Natural killer cell (primary cell): ENCODE results near the gene NHLRC2. TPM values are rescaled to one million over a fixed set of nuclear protein-coding genes. Genes with fewer than 3 reads are reported as not detected.
"Not testable (repeated sequence)": the region's sequence is repeated elsewhere in the genome, so short reads cannot be mapped to it uniquely, and the experiment has no call there.

Experiments used
- ATAC-seq, 3 donors: fragments of 150-1000 bp in 2 of 3; fragments of 200-7000 bp in 1 of 3; cut with Tn5 transposase; 1 replicate in 1 of 3; 2 replicates in 2 of 3; pipeline ENCODE4 v1.10.0; 2021; ENCODE audit warnings: mild to moderate bottlenecking in 2 of 3, moderate library complexity in 2 of 3
- DNase-seq, 2 donors: peaks; one replicate each; pipeline versions ENCODE4 v3.0.0 to v3.0.0-alpha.2; 2013 to 2021; ENCODE audit warnings: mixed read lengths in 1 of 2
- H3K27ac ChIP-seq: one replicate; pipeline ENCODE4 v1.5.1; 2013; ENCODE audit warnings: mild to moderate bottlenecking, low read length
- H3K27me3 ChIP-seq: one replicate; pipeline ENCODE4 v1.6.1; 2013; ENCODE audit warnings: low read length; ENCODE audit not compliant: control insufficient read depth, insufficient read depth
- H3K36me3 ChIP-seq: one replicate; pipeline ENCODE4 v1.6.1; 2013; ENCODE audit warnings: low read length; ENCODE audit not compliant: control insufficient read depth, insufficient read depth
- H3K4me1 ChIP-seq: one replicate; pipeline ENCODE4 v1.6.1; 2013; ENCODE audit warnings: low read length; ENCODE audit not compliant: control insufficient read depth, insufficient read depth
- H3K4me3 ChIP-seq: one replicate; pipeline ENCODE4 v1.5.1; 2013; ENCODE audit warnings: low read length
- H3K9me3 ChIP-seq: one replicate; pipeline ENCODE4 v1.6.1; 2013; ENCODE audit warnings: low read length; ENCODE audit not compliant: control insufficient read depth, insufficient read depth
- H3K27ac Mint-ChIP-seq, 2 donors: one replicate each; pipeline ENCODE4 v1.8.0; 2022; ENCODE audit warnings: mild to moderate bottlenecking in 2 of 2, mixed read lengths in 2 of 2, moderate library complexity in 1 of 2
- H3K27me3 Mint-ChIP-seq, 2 donors: one replicate each; pipeline ENCODE4 v1.8.0; 2022; ENCODE audit warnings: low read depth in 2 of 2, mixed read lengths in 2 of 2
- H3K36me3 Mint-ChIP-seq: one replicate; pipeline ENCODE4 v1.8.0; 2022; ENCODE audit warnings: mixed read lengths
- H3K4me1 Mint-ChIP-seq, 2 donors: one replicate each; pipeline ENCODE4 v1.8.0; 2022; ENCODE audit warnings: mixed read lengths in 2 of 2
- H3K4me3 Mint-ChIP-seq: one replicate; pipeline ENCODE4 v1.8.0; 2022; ENCODE audit warnings: mild to moderate bottlenecking, moderate library complexity, mixed read lengths
- H3K9me3 Mint-ChIP-seq, 2 donors: one replicate each; pipeline ENCODE4 v1.8.0; 2022; ENCODE audit warnings: mixed read lengths in 2 of 2
- CTCF ChIP-seq: fragments of 200-600 bp; IDR thresholded peaks from one replicate; pipeline ENCODE4 v1.8.0; 2022; ENCODE audit warnings: antibody characterized with exemption
- WGBS: methylation state at CpG from one replicate; pipeline ENCODE4 v1.1.7; 2013; ENCODE audit warnings: missing lambda C conversion rate; ENCODE audit not compliant: insufficient coverage; 5-methylcytosine and 5-hydroxymethylcytosine counted together
- intact Hi-C: fragments of 100-400 bp; cut with micrococcal nuclease; formaldehyde crosslinking; loops from one replicate; pipeline ENCODE4 v1.14.2; 2022
- total RNA-seq, 4 donors: library from RNA; stranded (reverse); fragments of 120-200 nt in 1 of 4; gene quantifications; one replicate each; pipeline versions ENCODE4 v1.2.3 to v1.2.4, GENCODE V29; 2013 to 2022

Gene NHLRC2
- total RNA-seq, 3 donors from 2014 or later (not counting 1 experiment from before 2014, with no cell fraction given), result 19.0 to 24.7 (median 22.4) TPM

- H3K27ac Mint-ChIP-seq, result no peak overlapping the region
- intact Hi-C loops, result no loop called here
- H3K4me1 Mint-ChIP-seq, result no peaks in the 10 kb centered on the region
- Histone ChIP-seq H3K27me3 (no peaks in the 10 kb centered on the region), H3K4me3 (no peak overlapping the region), H3K9me3 (no peaks in the 10 kb centered on the region), H3K4me1 (no peaks in the 10 kb centered on the region), H3K36me3 (no peaks in the 10 kb centered on the region), H3K27ac (no peak overlapping the region)
- ATAC-seq, result no peak
- DNase-seq, result no peak
- H3K4me3 Mint-ChIP-seq, result no peak overlapping the region
- H3K27me3 Mint-ChIP-seq, result peaks cover 19 to 30% of the 10 kb centered on the region in 2 donors
- H3K36me3 Mint-ChIP-seq, result no peaks in the 10 kb centered on the region
- H3K9me3 Mint-ChIP-seq, result no peaks in the 10 kb centered on the region
- no peak for TF ChIP-seq CTCF
Measured at GRCh38 chr10:113937258-113937657, 82.8 kb downstream of the NHLRC2 start.

- no peak overlapping the region for H3K27ac Mint-ChIP-seq
- DNase-seq (no peak), ATAC-seq (no peak)
- 79% methylated on average over 7 of the region's 7 CpGs for WGBS
- no peak overlapping the region for H3K27ac ChIP-seq
- H3K36me3 ChIP-seq, result no peaks in the 10 kb centered on the region
- intact Hi-C loops, result no loop called here
- H3K9me3 ChIP-seq, result no peaks in the 10 kb centered on the region
- no peak for TF ChIP-seq CTCF
- H3K9me3 Mint-ChIP-seq, result no peaks in the 10 kb centered on the region
- H3K4me1 ChIP-seq, result no peaks in the 10 kb centered on the region
- H3K4me1 Mint-ChIP-seq, result no peaks in the 10 kb centered on the region
- peaks cover 19 to 28% of the 10 kb centered on the region in 2 donors for H3K27me3 Mint-ChIP-seq
- no peak overlapping the region for H3K4me3 Mint-ChIP-seq
- H3K27me3 ChIP-seq, result no peaks in the 10 kb centered on the region
- H3K36me3 Mint-ChIP-seq, result no peaks in the 10 kb centered on the region
- H3K4me3 ChIP-seq, result no peak overlapping the region
Measured at GRCh38 chr10:113937756-113938155, 83.3 kb downstream of the NHLRC2 start.

GRCh38 chr10:113939212-113939860 is 84.9 kb downstream of the NHLRC2 start:
- no peaks in the 10 kb centered on the region for H3K9me3 Mint-ChIP-seq
- Histone ChIP-seq H3K9me3 (no peaks in the 10 kb centered on the region), H3K4me1 (no peaks in the 10 kb centered on the region), H3K27ac (no peak overlapping the region), H3K4me3 (no peak overlapping the region), H3K27me3 (no peaks in the 10 kb centered on the region), H3K36me3 (no peaks in the 10 kb centered on the region)
- 80% methylated on average over 7 of the region's 7 CpGs for WGBS
- peaks cover 18 to 19% of the 10 kb centered on the region in 2 donors for H3K27me3 Mint-ChIP-seq
- intact Hi-C loops, result no loop called here
- H3K36me3 Mint-ChIP-seq, result no peaks in the 10 kb centered on the region
- no peaks in the 10 kb centered on the region for H3K4me1 Mint-ChIP-seq
- ATAC-seq (no peak), DNase-seq (no peak)
- H3K27ac Mint-ChIP-seq, result no peak overlapping the region
- H3K4me3 Mint-ChIP-seq, result no peak overlapping the region
- no peak for TF ChIP-seq CTCF

- no peaks in the 10 kb centered on the region for H3K9me3 ChIP-seq
- H3K36me3 ChIP-seq, result no peaks in the 10 kb centered on the region
- DNase-seq (no peak), ATAC-seq (no peak)
- no peak overlapping the region for H3K4me3 ChIP-seq
- no peak overlapping the region for H3K27ac ChIP-seq
- Mint-ChIP-seq H3K9me3 (no peaks in the 10 kb centered on the region), H3K36me3 (no peaks in the 10 kb centered on the region), H3K27me3 (peaks cover 18 to 19% of the 10 kb centered on the region in 2 donors), H3K4me1 (no peaks in the 10 kb centered on the region), H3K27ac (no peak overlapping the region), H3K4me3 (no peak overlapping the region)
- no peaks in the 10 kb centered on the region for H3K4me1 ChIP-seq
- WGBS, result 81% methylated on average over 4 of the region's 4 CpGs
- intact Hi-C loops, result no loop called here
- TF ChIP-seq CTCF, result no peak
- H3K27me3 ChIP-seq, result no peaks in the 10 kb centered on the region
Measured at GRCh38 chr10:113941140-113941539, 86.7 kb downstream of the NHLRC2 start.

- peaks cover 14 to 15% of the 10 kb centered on the region in 2 donors for H3K27me3 Mint-ChIP-seq
- H3K4me1 ChIP-seq, DNase-seq, H3K27me3 ChIP-seq, H3K36me3 ChIP-seq, intact Hi-C loops, H3K9me3 Mint-ChIP-seq, H3K36me3 Mint-ChIP-seq, H3K4me3 Mint-ChIP-seq, H3K4me3 ChIP-seq, H3K27ac Mint-ChIP-seq, H3K4me1 Mint-ChIP-seq, H3K27ac ChIP-seq, ATAC-seq, H3K9me3 ChIP-seq: not testable (repeated sequence)
- WGBS, result 91% methylated on average over 7 of the region's 7 CpGs
Measured at GRCh38 chr10:113943196-113943595, 88.7 kb downstream of the NHLRC2 start.
